CMK (cell line): ENCODE data around the gene ZNF519.
"Not testable (repeated sequence)": the region's sequence is repeated elsewhere in the genome, so short reads cannot be mapped to it uniquely, and the experiment has no call there.

Experiments
- DNase-seq: peaks from one replicate; pipeline ENCODE4 v3.0.0-alpha.2; 2010; ENCODE audit warnings: low read depth

ZNF519 gene

GRCh38 chr18:14132271-14132700 lies at the start of gene ZNF519:
Gene ZNF519, minus strand, starts transcription at chr18:14132435. Its CDS starts 158 bp downstream, at chr18:14132277.
- peak; percentile 68 for DNase-seq

- DNase-seq: no peak
These were observed 47.1 kb upstream of the ZNF519 start for GRCh38 chr18:14179306-14179705.

GRCh38 chr18:14178321-14179196 lies 46.3 kb upstream of the ZNF519 start:
- DNase-seq: peak; percentile 7

GRCh38 chr18:14177540-14178320 lies 45.5 kb upstream of the ZNF519 start:
- DNase-seq: not testable (repeated sequence)

GRCh38 chr18:14175404-14175803 lies 43.2 kb upstream of the ZNF519 start:
- not testable (repeated sequence) for DNase-seq

- DNase-seq: no peak
These were observed 42.5 kb upstream of the ZNF519 start for GRCh38 chr18:14174706-14175085.

- not testable (repeated sequence) for DNase-seq
These were observed 41.9 kb upstream of the ZNF519 start for GRCh38 chr18:14174002-14174705.

- not testable (repeated sequence) for DNase-seq
These were observed 41.1 kb upstream of the ZNF519 start for GRCh38 chr18:14173116-14173951.

- not testable (repeated sequence) for DNase-seq
These were observed 40.2 kb upstream of the ZNF519 start for GRCh38 chr18:14172142-14173115.

- not testable (repeated sequence) for DNase-seq
These were observed 39.3 kb upstream of the ZNF519 start for GRCh38 chr18:14171301-14172141.

- not testable (repeated sequence) for DNase-seq
These were observed 38.3 kb upstream of the ZNF519 start for GRCh38 chr18:14170367-14171036.

GRCh38 chr18:14162915-14163314 lies 30.7 kb upstream of the ZNF519 start:
- DNase-seq: not testable (repeated sequence)

- DNase-seq: not testable (repeated sequence)
These were observed 19.4 kb upstream of the ZNF519 start for GRCh38 chr18:14151564-14152113.

GRCh38 chr18:14150766-14151165 lies 18.5 kb upstream of the ZNF519 start:
- not testable (repeated sequence) for DNase-seq

GRCh38 chr18:14149916-14150420 lies 17.7 kb upstream of the ZNF519 start:
- not testable (repeated sequence) for DNase-seq

- not testable (repeated sequence) for DNase-seq
These were observed 17.1 kb upstream of the ZNF519 start for GRCh38 chr18:14149121-14149850.
